Glutamatergic neuron (in vitro differentiated cells): Measurements from ENCODE around the gene ZNF248. TPM values are rescaled to one million over a fixed set of nuclear protein-coding genes. Genes with fewer than 3 reads are reported as not detected.

ENCODE experiments used
- DNase-seq: peaks from one replicate; pipeline ENCODE4 v3.0.0; 2022
- H3K27ac Mint-ChIP-seq: one replicate; pipeline ENCODE4 v1.8.0; 2020; ENCODE audit warnings: mild to moderate bottlenecking, mixed read lengths, inconsistent platforms; ENCODE audit not compliant: unreplicated experiment
- H3K27me3 Mint-ChIP-seq: one replicate; pipeline ENCODE4 v1.8.0; 2020; ENCODE audit warnings: mild to moderate bottlenecking, moderate library complexity, mixed read lengths, inconsistent platforms; ENCODE audit not compliant: unreplicated experiment
- H3K36me3 Mint-ChIP-seq: one replicate; pipeline ENCODE4 v1.8.0; 2020; ENCODE audit warnings: mild to moderate bottlenecking, mixed read lengths, inconsistent platforms; ENCODE audit not compliant: unreplicated experiment
- H3K4me1 Mint-ChIP-seq: one replicate; pipeline ENCODE4 v1.8.0; 2020; ENCODE audit warnings: mild to moderate bottlenecking, low read depth, mixed read lengths, inconsistent platforms; ENCODE audit not compliant: unreplicated experiment
- H3K4me3 Mint-ChIP-seq: one replicate; pipeline ENCODE4 v1.8.0; 2020; ENCODE audit warnings: mild to moderate bottlenecking, mixed read lengths, inconsistent platforms; ENCODE audit not compliant: unreplicated experiment
- H3K9me3 Mint-ChIP-seq: one replicate; pipeline ENCODE4 v1.8.0; 2020; ENCODE audit warnings: mild to moderate bottlenecking, moderate library complexity, mixed read lengths, inconsistent platforms; ENCODE audit not compliant: unreplicated experiment
- total RNA-seq: library from RNA; stranded (reverse); fragmentation: NEBNext Ultra II Directional; extraction: Animal tissue kit (Norgen Biotek cat#: 25700); gene quantifications from one replicate; pipeline ENCODE4 v1.2.1, GENCODE V29; 2021; ENCODE audit not compliant: unreplicated experiment
- TF ChIP-seq, protein P1 (sequence below): fragments of 200-600 bp; sonication (generic); IDR thresholded peaks from one replicate; pipeline ENCODE4 v1.5.0; 2021; ENCODE audit not compliant: partially characterized antibody, unreplicated experiment

ZNF248 gene
- total RNA-seq, 1 donor from 2014 or later = 11.1 TPM

DNA sequence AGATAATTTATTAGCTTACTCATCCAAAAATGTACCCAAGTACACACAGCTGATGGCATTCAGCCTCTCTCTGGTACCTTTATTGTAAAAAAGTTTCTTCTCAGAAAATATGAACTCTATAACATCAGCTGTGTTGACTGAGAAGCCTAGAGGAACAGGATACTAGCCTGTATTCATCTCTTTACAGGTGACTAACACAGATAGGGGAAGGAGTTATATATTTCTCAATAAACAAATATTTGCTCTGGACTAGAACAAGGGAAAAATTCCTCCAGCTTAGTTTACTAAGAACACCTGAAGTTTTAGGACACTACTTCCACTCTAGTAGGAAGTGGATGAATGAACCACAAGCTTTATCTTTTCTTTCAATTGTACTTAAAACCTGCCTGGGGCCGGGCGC, 67.8 kb downstream of the ZNF248 start:
- Mint-ChIP-seq H3K36me3 (no peaks in the 10 kb centered on the region), H3K27ac (no peak overlapping the region), H3K4me3 (no peak overlapping the region), H3K27me3 (peaks cover 2% of the 10 kb centered on the region), H3K9me3 (peaks cover 2% of the 10 kb centered on the region), H3K4me1 (no peaks in the 10 kb centered on the region)
- TF ChIP-seq, protein P1, sequence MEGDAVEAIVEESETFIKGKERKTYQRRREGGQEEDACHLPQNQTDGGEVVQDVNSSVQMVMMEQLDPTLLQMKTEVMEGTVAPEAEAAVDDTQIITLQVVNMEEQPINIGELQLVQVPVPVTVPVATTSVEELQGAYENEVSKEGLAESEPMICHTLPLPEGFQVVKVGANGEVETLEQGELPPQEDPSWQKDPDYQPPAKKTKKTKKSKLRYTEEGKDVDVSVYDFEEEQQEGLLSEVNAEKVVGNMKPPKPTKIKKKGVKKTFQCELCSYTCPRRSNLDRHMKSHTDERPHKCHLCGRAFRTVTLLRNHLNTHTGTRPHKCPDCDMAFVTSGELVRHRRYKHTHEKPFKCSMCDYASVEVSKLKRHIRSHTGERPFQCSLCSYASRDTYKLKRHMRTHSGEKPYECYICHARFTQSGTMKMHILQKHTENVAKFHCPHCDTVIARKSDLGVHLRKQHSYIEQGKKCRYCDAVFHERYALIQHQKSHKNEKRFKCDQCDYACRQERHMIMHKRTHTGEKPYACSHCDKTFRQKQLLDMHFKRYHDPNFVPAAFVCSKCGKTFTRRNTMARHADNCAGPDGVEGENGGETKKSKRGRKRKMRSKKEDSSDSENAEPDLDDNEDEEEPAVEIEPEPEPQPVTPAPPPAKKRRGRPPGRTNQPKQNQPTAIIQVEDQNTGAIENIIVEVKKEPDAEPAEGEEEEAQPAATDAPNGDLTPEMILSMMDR = no peak
- no peak for DNase-seq

DNA sequence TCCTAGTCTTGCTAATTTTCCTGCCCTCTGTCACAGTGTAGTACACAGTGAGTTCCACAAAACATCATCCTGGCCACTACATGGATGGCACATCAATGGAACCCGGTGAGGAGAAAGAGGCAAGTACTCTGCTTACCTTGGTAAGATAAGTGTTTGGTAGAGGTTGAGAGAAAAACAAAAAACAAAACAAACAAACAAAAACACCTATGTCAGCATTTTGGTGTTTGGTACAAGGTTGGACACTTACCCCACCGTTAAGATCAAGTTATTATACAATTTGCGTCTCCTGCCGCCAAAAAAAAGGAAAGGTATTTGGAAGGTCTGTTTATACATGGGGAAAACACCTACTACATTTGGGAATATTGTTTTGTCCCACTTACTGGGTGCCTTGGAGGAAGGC, 72.7 kb downstream of the ZNF248 start:
- Mint-ChIP-seq H3K9me3 (peaks cover 7% of the 10 kb centered on the region), H3K4me1 (no peaks in the 10 kb centered on the region), H3K36me3 (no peaks in the 10 kb centered on the region), H3K4me3 (no peak overlapping the region), H3K27ac (no peak overlapping the region), H3K27me3 (no peaks in the 10 kb centered on the region)
- TF ChIP-seq, protein P1 = no peak
- DNase-seq = no peak

DNA sequence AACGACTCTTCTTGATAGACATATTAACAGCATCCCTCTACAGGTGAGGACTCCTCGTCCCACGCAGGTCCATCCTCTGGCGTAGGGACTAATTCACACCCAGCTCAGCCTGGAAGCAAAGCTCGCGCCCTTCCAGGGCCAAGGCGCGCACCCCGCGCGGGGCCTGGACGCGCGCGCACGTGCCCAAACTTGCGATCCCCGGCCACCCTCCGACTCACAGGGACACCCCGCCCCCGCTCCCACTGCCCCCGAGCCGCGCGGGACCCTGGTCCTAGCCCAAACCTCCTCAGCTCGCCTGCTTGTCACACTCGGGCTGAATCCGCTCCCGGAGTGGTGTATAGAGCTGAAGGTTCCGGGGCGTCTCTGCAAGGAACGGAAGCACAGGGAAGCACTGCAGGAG, 76.9 kb downstream of the ZNF248 start:
- DNase-seq = no peak
- H3K36me3 Mint-ChIP-seq = peaks cover 4% of the 10 kb centered on the region
- H3K4me1 Mint-ChIP-seq = no peaks in the 10 kb centered on the region
- TF ChIP-seq, protein P1 = no peak
- no peak overlapping the region for H3K4me3 Mint-ChIP-seq
- H3K27me3 Mint-ChIP-seq = peaks cover 2% of the 10 kb centered on the region
- peaks cover 7% of the 10 kb centered on the region for H3K9me3 Mint-ChIP-seq
- H3K27ac Mint-ChIP-seq = no peak overlapping the region

DNA sequence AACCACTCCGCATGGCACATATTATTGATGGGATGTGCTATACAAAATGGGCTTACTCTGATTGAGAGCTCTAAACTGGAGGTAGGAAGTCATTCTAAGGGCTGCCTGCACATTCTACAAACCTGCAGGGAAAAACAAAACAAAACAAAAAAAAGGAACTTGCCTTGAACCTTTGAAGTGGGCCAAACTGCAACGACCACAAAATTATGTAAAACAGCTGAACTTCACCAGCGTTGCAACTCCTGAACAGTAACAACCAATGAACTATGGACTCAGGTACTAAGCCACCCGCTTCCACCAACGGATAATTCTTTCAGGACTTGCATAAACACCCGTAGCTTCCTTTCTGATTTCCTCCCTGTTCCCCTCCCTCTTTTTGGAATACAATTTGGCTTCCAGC, 80.4 kb downstream of the ZNF248 start:
- Mint-ChIP-seq H3K4me1 (no peaks in the 10 kb centered on the region), H3K4me3 (no peak overlapping the region), H3K27me3 (peaks cover 2% of the 10 kb centered on the region), H3K9me3 (peaks cover 4% of the 10 kb centered on the region), H3K27ac (no peak overlapping the region), H3K36me3 (peaks cover 4% of the 10 kb centered on the region)
- TF ChIP-seq, protein P1 = no peak
- DNase-seq = no peak

DNA sequence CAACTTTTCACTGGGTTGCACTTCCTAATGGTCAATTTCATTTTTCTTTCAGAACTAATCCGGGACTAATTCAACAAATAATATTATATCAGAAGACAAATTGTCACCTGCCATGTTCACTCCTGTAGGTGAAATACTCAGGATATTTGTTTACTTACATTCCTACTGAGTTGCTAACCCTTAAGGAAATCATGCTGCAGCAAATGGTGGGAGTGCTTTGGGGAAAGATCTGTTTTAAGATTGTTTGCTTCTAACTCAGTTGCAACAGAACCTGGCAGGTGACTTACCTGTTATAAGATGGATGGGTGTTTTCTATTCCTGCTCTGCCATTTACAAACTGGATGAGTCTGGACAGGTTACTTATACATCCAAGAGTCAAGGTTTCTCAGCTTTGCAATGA, 81.8 kb downstream of the ZNF248 start:
- TF ChIP-seq, protein P1 = no peak
- Mint-ChIP-seq H3K4me1 (no peaks in the 10 kb centered on the region), H3K36me3 (peaks cover 4% of the 10 kb centered on the region), H3K27ac (no peak overlapping the region), H3K9me3 (peaks cover 3% of the 10 kb centered on the region), H3K27me3 (peaks cover 2% of the 10 kb centered on the region), H3K4me3 (no peak overlapping the region)
- DNase-seq = no peak
